GM18520 (cell line): ENCODE results near the gene OVCH2.
"Not testable (repeated sequence)": the region's sequence is repeated elsewhere in the genome, so short reads cannot be mapped to it uniquely, and the experiment has no call there.

Experiments
- ATAC-seq: cut with Tn5 transposase; IDR thresholded peaks from one replicate; pipeline ENCODE4 v1.9.1; 2021; ENCODE audit not compliant: unreplicated experiment

The OVCH2 gene, protein sequence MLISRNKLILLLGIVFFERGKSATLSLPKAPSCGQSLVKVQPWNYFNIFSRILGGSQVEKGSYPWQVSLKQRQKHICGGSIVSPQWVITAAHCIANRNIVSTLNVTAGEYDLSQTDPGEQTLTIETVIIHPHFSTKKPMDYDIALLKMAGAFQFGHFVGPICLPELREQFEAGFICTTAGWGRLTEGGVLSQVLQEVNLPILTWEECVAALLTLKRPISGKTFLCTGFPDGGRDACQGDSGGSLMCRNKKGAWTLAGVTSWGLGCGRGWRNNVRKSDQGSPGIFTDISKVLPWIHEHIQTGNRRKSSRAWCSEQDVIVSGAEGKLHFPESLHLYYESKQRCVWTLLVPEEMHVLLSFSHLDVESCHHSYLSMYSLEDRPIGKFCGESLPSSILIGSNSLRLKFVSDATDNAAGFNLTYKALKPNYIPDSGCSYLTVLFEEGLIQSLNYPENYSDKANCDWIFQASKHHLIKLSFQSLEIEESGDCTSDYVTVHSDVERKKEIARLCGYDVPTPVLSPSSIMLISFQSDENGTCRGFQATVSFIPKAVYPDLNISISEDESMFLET

DNA sequence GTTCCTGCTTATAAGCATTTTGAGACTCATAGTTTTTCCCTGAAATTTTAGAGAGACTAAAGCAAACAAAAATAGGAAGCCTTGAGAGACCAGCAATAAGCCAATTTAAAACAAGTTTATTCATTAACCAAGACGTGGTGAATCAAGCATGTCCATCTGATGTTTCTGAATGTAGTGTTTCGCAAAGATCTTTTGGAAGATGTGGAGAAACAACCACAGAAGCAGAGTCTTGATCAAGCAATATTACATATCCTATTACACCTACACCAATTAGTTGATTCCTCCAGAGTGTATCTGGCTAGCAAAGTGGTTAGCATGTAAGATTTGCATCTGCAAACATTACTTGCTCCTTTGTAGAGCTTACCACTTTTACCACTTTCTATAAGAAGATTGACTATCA is at the start of gene OVCH2:
Gene OVCH2, minus strand, starts transcription at position 101 of the 400 bp plus-strand sequence. Its CDS starts 83 bp downstream, at position 18.
- no peak for ATAC-seq

DNA sequence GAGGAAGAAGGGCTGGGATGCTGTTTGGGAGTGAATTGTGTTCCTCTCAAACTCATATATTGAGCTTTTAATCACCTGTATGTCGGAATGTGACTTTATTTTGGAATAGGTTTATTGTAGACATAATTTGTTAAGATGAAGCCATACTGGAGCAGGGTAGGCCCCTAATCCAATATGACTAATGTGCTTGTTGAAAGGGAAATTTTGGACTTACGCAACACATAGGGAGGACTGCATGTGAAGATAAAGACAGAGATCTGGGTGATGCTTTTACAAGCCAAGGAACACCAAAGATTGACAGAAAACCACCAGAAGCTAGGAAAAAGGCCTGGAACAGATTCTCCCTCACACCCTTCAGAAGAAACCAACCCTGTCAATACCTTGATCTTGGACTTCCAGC is 43.2 kb upstream of the OVCH2 start:
- ATAC-seq: no peak

DNA sequence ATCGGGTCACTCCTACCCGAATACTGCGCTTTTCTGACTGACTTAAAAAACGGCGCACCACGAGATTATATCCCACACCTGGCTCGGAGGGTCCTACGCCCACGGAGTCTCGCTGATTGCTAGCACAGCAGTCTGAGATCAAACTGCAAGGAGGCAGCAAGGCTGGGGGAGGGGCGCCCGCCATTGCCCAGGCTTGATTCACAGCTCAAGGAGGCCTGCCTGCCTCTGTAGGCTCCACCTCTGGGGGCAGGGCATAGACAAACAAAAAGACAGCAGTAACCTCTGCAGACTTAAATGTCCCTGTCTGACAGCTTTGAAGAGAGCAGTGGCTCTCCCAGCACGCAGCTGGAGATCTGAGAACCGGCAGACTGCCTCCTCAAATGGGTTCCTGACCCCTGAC is 28.5 kb upstream of the OVCH2 start:
- not testable (repeated sequence) for ATAC-seq

DNA sequence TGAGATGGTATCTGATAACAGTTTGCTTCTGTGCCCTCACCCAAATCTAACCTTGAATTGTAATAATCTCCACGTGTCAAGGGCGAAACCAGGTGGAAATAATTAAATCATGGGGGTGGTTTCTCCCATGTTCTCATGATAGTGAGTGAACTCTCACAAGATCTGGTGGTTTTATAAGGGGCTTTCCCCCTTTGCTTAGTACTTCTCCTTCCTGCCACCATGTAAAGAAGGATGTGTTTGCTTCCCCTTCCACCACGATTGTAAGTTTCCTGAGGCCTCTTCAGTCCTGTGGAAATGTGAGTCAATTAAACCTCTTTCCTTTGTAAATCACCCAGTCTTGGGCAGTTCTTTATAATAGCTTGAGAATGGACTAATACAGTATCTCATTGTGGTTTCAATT is 8.5 kb upstream of the OVCH2 start:
- no peak for ATAC-seq

DNA sequence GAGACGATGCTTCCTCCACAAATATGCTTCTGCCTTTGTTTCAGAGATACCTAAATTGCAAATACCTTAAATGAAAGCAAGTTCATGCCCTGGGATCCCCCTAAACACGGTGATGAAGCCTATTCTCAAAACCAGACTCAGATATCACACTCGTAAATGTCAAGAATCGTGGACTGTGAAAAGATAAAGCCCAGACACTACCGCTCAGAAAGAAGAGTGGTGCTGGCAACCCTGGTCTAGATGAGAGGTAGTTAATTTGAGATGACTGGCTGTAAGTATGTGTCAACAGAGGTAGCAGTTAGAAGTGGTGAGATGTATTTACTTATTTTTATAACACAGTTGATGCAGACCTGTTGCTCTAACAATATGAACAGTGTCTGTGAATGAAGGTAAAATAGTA is 2.5 kb downstream of the OVCH2 start:
- no peak for ATAC-seq

DNA sequence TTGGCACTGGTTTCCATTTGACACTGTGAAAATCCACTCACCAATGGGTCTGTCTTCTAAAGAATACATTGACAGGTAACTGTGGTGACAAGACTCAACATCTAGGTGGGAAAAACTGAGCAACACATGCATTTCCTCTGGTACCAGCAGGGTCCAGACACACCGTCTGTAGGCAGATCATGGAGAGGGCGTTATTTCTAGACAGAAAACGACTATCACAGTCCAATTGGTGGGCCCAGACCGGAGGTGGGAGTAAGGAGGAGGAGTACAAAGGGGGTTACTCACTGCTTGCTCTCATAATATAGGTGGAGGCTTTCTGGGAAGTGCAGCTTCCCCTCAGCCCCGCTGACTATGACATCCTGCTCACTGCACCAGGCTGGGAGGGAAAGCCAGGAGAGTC is 9.9 kb downstream of the OVCH2 start:
- no peak for ATAC-seq

DNA sequence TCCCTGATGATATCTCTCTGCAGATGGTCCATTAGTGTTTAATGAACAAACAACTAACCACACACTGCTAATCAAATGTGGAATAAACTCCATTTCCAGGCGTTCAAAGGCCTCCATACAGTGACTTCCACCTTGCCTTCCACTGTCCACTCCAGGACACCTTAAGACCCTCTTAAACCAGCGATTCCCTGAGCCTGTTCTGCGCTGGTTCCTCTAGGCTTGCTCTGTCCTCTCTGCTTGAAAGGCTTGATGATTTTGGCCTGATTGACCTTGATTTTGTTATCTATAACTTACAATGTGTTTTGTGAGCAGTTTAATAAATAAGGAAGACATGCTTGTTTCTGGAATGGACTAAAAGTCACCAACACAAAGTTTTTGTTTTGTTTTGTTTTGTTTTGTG is 12.0 kb downstream of the OVCH2 start:
- no peak for ATAC-seq

DNA sequence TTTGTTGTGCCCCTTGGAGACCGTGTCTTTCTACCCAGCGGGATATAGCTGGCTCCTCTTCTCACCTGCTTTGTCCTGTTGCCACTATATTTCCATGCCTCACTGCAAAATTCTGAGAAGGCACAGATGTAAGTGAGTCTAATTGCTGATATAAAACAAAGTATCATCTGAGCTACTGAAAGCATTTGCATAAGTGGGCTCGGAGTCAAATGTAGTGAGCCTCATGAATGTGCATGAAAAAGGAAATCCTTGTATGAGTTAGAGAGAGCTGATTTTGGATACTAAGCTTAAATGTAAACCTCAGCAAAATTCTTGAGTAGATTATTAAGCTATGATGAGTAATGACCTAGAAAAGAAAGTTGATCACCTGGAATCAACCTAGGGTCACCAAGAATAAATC is 13.9 kb downstream of the OVCH2 start:
- no peak for ATAC-seq

DNA sequence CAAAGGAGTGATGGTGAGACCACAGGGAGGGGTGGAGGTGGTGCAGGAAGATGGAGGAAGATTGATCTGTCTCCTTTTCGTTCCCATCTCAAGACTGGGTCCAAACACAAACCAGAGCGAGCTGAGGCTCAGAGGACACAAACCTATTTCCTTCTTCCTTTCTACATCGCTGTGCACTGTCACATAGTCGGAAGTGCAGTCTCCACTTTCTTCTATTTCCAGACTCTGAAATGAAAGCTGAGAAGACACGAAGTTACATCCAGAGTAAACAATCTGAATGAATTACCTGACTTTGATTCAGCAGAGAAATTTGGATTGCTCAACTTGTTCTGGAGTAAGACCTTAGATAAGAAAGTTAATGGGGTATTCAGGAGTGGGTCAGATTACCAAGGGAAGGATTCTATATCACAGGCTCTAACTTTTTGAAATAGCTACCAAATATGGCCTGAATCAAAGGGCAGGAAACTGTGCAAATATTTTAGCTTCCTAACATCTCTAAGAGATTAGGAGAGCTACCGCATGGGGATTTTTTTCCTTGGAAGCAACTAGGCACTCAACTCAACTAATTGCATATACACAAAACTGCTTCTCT is 14.4 kb downstream of the OVCH2 start:
- no peak for ATAC-seq

DNA sequence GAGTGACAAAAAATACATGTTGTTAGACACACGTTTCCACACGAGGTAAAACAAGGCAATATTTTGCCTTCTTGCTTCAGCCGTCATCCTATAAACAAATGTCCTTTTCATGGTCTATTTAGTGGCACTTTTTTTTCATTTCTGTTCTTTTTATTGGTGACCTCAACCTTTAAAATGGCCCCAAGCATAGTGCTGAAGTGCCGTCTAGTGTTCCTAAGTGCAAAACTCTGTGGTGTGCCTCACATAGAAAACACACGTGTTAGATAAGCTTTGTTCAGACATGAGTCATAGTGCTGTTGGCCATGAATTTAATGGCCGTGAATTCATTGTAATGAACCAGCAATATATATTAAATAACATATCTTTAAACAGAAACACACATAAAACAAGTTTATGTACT is 15.6 kb downstream of the OVCH2 start:
- ATAC-seq: no peak

DNA sequence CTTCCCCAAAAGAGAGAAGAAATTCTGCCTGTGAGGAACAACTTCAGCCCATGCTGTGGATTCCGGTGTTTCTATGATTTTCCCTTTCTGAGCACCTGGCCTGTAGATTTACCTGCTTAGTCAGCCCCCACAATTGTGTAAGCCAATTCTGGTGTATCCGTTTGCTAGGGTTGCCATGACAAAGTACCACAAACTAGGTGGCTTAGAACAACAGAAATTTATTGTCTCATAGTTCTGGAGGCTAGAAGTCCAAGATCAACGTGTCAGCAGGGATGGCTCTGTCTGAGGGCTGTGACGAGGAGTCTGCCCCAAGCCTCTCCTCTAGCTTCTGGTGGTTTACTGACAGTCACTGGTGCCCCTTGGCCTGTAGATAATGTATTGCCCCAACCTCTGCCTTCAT is 17.0 kb downstream of the OVCH2 start:
- no peak for ATAC-seq

DNA sequence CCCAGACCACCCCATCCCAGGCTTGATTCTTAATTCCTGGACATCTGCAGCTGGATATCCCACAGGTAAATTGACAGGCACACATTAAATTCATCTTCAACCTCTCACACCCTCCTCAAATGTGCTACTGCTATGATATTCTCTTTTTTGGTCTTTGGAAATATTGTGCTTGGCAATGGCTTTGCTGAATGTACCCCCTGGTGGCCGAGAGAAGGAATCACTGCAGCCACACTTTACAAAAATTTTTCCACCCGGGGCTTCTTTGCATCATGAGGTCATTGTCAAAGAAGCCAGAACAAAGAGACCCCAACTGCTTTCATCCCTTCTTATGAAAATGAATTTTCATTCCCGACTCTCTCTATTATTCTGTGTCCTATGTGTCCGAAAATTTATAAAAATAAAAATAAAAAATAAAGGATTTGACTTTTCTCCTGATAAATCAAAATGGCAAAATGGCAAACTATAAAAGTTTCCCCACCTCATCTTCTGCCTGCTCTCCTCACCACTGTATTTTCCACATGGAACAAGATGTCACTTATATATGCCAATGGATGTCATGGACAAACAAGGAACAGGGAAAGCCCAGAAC is 17.9 kb downstream of the OVCH2 start:
- no peak for ATAC-seq

DNA sequence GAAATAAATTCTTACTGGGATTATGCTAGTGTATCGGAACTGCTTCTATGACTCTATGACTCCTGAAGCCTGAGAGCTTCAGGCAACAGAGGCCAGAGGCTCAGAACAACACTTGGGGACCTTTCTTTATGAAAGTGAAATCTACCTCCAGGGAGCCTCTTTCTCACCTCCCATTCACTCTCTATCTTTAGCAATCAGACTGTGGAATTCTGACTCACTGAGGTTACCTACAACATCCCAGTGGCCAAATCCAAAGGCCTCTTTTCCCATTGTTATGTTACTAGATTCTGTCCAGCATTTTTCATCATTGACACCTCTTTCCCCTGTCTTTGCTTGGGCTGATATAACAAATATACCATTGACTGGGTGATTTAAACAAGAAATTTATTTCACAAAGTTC is 18.9 kb downstream of the OVCH2 start:
- ATAC-seq: no peak

DNA sequence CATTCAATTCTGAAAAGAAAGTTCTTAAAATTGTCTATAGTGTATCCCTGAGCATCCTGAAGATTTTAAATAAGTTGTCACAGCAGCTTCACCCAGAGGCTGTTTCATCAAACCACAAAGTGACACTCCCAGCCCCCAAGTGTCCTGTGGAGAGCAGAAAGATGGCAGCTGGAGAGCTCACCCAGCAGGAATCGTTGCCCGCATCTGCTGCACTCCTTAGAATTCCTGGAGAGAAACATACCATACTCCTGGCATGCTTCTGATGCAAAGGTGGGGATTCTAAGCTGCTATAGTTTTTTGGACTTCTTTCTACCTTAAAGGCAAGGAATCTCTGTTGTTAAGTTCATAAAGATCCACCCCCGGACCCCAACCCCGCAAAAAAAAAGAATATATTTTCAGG is 19.5 kb downstream of the OVCH2 start:
- no peak for ATAC-seq

DNA sequence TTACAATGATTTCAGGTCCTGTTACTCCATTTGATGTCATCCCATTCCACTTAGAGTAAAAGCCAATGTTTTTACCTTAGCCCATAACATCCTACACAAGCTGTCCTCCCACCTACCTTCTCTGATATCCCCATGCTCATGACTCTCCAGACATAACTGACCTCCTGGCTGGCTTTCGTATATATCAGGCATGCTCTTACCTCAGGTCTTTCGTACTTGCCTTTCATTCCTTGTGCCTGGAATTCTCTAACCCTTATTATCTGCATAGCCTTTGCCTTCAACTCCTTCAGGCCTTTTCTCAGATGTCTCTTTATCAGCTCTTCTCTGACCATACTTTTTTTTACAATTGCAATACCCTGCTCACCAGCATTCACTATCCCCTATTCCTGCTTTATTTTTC is 22.7 kb downstream of the OVCH2 start:
- ATAC-seq: no peak

DNA sequence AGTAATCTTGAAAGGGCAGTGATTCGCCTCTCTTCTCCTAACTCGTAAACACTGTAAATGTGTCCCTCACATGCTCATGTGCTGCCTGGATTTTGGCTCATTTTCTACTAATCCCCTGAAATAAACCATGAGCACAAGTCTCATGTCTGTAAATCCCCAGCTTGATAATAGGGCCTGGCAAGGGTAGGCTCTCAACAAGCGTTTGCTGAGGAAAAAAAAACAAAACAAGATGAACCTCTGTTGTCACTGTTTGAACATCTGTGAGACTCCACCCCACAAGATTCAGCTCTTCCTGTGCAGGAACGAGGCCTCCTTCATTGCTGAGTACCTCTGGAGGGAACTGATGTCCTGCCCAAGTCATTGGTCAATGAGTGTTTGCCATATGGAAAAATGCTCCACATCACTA is 28.5 kb downstream of the OVCH2 start:
- no peak for ATAC-seq

DNA sequence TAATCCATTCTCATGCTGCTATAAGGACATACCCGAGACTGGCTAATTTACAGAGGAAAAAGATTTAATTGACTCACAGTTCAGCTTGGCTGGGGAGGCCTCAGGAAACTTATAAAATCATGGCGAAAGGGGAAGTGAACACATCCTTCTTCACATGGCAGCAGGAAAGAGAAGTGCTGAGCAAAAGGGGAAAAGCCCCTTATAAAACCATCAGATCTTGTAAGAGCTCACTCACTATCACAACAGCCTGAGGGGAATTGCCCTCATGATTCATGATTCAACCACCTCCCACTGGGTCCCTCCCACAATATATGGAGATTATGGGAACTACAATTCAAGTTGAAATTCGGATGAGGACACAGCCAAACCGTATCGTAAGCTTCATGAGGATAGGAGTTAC is 29.2 kb downstream of the OVCH2 start:
- ATAC-seq: no peak

DNA sequence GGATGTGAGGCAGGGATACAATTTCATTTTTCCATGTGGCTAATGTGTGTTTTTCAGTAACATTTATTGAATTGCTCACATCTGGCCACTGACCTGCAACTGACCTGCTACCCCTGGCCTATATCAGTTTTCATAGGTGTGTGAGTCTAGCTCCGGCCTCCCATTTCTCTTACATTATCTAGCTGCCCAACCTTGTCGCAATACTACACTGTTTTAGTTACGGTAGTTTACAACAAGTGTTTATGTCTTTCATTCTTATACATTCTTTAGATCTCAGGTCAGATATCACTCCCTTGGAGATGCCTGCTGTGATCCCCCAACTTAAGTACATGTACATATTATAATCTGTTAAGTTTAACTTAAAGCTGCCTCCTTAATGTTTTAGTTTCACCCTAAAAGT is 30.6 kb downstream of the OVCH2 start:
- no peak for ATAC-seq

DNA sequence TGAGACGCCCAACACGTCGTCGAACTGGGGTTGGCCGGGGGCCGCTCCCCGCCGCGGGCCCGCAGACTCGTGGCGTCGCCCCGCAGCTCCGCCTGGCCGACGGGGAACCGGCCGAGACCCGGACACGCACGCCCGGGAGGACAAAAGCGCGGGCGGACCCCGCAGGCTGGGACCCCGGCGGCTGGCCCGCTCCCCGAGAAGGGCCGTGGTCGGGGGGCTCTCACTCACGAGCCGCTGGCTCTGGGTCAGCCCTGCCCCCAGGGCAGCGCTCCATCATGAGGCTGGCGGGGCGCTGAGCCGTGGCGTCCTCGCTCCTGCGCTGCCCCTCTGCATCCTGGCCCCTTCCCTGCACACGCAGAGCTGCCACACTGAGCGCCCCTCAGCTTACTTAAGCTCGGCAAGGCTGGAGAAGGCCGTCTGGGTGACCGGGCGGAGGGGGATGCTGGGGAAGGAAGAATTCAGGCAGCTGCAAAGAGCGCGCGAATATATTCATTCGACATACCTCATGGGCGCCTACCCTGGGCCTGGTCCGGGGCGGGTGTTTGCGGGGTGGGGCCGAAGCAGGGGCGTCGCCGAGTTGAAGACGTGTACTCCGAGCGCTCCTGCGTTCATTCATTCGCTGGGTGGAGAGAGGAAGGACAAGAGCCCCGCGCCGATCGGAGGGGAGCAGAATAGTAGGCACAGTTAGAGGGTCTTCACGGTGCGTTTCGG is 32.4 kb downstream of the OVCH2 start:
- no peak for ATAC-seq

DNA sequence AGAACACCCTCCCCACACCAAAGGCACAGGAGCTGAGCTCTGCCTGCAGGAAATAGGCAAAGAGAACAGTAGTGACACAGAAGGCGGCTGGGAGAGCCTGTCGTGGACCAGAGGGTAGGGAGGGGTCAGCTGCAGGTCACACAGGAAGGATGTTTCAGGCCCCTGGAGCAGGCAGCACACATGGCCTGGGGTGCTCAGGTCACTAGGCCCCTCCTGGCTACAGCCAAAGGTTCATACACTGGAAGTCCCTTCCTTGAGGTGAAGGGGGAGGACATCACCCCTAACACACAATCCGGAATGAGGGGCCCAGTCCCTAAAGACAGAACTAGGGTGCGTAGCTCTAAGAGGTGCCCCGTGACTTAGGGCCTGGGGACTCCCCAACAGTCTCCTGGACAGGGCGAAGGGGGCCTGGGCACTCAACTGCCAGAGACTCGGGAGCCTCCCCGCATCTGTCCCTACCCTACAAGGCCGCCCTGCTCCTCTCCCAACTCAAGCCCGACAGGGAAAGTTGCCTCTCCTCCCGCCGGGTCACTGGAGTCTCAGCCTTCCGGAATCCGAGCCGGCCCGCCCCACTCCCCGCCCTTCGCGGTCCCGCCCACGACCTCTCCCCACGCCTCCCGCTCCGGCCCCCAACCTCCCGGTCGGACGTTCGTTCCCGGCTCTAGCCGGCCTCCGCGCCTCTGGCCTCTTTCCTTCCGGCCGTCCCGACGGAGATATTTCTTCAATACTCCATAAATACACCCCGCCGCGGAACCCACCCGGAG is 33.1 kb downstream of the OVCH2 start, which contains the start of gene CYB5R2:
Gene CYB5R2, minus strand, starts transcription at position 541 of the 764 bp plus-strand sequence. CDS start 675 bp downstream, outside the sequence.
- ATAC-seq: no peak
